Smooth muscle cell (in vitro differentiated cells): ENCODE results near the gene MFSD12. TPM values are rescaled to one million over a fixed set of nuclear protein-coding genes. Genes with fewer than 3 reads are reported as not detected.
A peak's percentile ranks its signal among the peaks of the same experiment; 100 is the strongest.

ENCODE experiments used
- DNase-seq: peaks from one replicate; lab custom pipeline; 2025; ENCODE audit not compliant: unreplicated experiment; lab: John Stamatoyannopoulos, UW
- H2AFZ ChIP-seq: fragments of 200-600 bp; sonication (generic); 2 replicates; pipeline ENCODE4 v1.6.0; 2016; ENCODE audit warnings: antibody characterized with exemption, low read depth, mild to moderate bottlenecking
- H3F3A ChIP-seq: fragments of 200-600 bp; sonication (generic); 2 replicates; pipeline ENCODE4 v1.6.0; 2017; ENCODE audit warnings: antibody characterized with exemption, low read depth
- H3K27ac ChIP-seq: fragments of 200-600 bp; sonication (generic); 2 replicates; pipeline ENCODE4 v1.5.1; 2016; ENCODE audit warnings: low read depth, mild to moderate bottlenecking
- H3K27me3 ChIP-seq: fragments of 200-600 bp; sonication (generic); 2 replicates; pipeline ENCODE4 v1.6.1; 2016; ENCODE audit warnings: low read depth, mild to moderate bottlenecking
- H3K36me3 ChIP-seq: fragments of 200-600 bp; sonication (generic); 2 replicates; pipeline ENCODE4 v1.5.1; 2016; ENCODE audit warnings: low read depth
- H3K4me1 ChIP-seq: fragments of 200-600 bp; sonication (generic); 2 replicates; pipeline ENCODE4 v1.5.1; 2016; ENCODE audit warnings: low read depth
- H3K4me2 ChIP-seq: fragments of 200-600 bp; sonication (generic); 2 replicates; pipeline ENCODE4 v1.6.0; 2016; ENCODE audit warnings: mild to moderate bottlenecking
- H3K4me3 ChIP-seq: fragments of 200-600 bp; sonication (generic); 2 replicates; pipeline ENCODE4 v1.5.1; 2016; ENCODE audit warnings: mild to moderate bottlenecking
- H3K79me2 ChIP-seq: fragments of 200-600 bp; sonication (generic); 2 replicates; pipeline ENCODE4 v1.6.0; 2016; ENCODE audit warnings: low read depth, mild to moderate bottlenecking
- H3K9ac ChIP-seq: fragments of 200-600 bp; sonication (generic); 2 replicates; pipeline ENCODE4 v1.6.0; 2016; ENCODE audit warnings: low read depth
- H3K9me3 ChIP-seq: fragments of 200-600 bp; sonication (generic); replicated peaks from 2 replicates; pipeline ENCODE4 v1.5.1; 2016; ENCODE audit warnings: low read depth
- H4K20me1 ChIP-seq: fragments of 200-600 bp; sonication (generic); 2 replicates; pipeline ENCODE4 v1.6.0; 2016; ENCODE audit warnings: low read depth
- CTCF ChIP-seq: fragments of 200-600 bp; sonication (generic); IDR thresholded peaks from 2 replicates; pipeline ENCODE4 v1.5.1; 2017; ENCODE audit warnings: borderline replicate concordance, mild to moderate bottlenecking, antibody characterized with exemption; ENCODE audit not compliant: insufficient read depth, poor library complexity, severe bottlenecking
- WGBS: methylation state at CpG from one replicate; pipeline ENCODE4 v1.1.7; 2016; ENCODE audit warnings: low lambda C conversion rate; 5-methylcytosine and 5-hydroxymethylcytosine counted together
- polyA plus RNA-seq: library from polyadenylated mRNA; unstranded; fragments of >200 nt; fragmentation: Nextera tagmentation; extraction: Ambion mirVana; gene quantifications from 2 replicates; pipeline ENCODE4 v1.2.1, GENCODE V29; 2016
- total RNA-seq: library from RNA; depleted of rRNA; stranded (reverse); fragments of >200 nt; gene quantifications from 2 replicates; pipeline ENCODE4 v1.2.3, GENCODE V29; 2014

MFSD12 gene
- total and polyA plus RNA-seq, 2 experiments from 2014 or later = 56.0 to 73.8 TPM

GRCh38 chr19:3499738-3500428 lies 57.5 kb downstream of the MFSD12 start:
- Histone ChIP-seq H3F3A (peaks cover 3% of the 10 kb centered on the region), H3K36me3 (no peaks in the 10 kb centered on the region), H3K79me2 (peaks cover 30% of the 10 kb centered on the region), H3K9me3 (no peaks in the 10 kb centered on the region), H3K27ac (peak overlapping the region; percentile 92), H4K20me1 (no peaks in the 10 kb centered on the region), H3K4me1 (peaks cover 9% of the 10 kb centered on the region), H3K27me3 (no peaks in the 10 kb centered on the region), H2AFZ (peak overlapping the region; percentile 90), H3K9ac (peak overlapping the region; percentile 98), H3K4me3 (peak overlapping the region; percentile 70), H3K4me2 (peak overlapping the region; percentile 96)
- DNase-seq = no peak
- TF ChIP-seq CTCF = no peak
- WGBS = 29% methylated on average over 18 of the region's 18 CpGs

DNA sequence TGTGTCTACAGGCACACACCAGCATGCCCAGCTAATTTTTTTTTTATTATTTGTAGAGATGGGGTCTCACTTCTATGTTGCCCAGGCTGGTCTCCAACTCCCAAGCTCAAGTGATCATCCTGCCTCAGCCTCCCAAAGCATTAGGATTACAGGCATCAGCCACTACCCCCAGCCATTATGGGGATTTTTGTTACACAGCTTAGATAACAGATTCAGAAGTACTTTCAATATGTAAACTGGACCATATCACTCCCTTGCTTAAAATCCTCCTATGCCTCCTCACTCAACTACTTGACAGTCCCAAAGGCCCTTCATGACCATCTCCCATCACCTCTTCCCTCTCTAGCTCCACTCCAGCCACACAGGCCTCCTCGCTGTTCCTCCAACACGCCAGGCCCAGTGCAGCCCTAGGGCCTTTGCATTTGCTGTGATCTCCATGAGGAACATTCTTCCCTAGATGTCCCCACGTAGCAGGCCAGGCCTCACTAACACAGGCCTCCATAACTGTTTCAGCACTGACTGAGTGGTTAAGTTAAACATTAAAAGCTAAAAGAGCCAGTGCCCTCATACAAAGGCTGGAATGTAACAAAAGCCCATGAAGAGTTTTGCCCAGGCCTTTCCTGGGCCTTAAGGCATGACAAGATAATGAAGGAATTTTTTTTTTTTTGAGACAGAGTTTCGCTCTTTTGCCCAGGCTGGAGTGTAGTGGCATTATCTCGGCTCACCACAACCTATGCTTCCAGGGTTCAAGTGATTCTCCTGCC lies 59.4 kb downstream of the MFSD12 start:
- Histone ChIP-seq H3K9me3 (no peaks in the 10 kb centered on the region), H3F3A (no peaks in the 10 kb centered on the region), H3K4me1 (peaks cover 9% of the 10 kb centered on the region), H3K27ac (no peak overlapping the region), H2AFZ (no peak overlapping the region), H4K20me1 (no peaks in the 10 kb centered on the region), H3K79me2 (peaks cover 30% of the 10 kb centered on the region), H3K36me3 (no peaks in the 10 kb centered on the region), H3K4me3 (no peak overlapping the region), H3K4me2 (no peak overlapping the region), H3K27me3 (no peaks in the 10 kb centered on the region), H3K9ac (no peak overlapping the region)
- no peak for DNase-seq
- no peak for TF ChIP-seq CTCF
- 95% methylated on average over 5 of the region's 5 CpGs for WGBS

DNA sequence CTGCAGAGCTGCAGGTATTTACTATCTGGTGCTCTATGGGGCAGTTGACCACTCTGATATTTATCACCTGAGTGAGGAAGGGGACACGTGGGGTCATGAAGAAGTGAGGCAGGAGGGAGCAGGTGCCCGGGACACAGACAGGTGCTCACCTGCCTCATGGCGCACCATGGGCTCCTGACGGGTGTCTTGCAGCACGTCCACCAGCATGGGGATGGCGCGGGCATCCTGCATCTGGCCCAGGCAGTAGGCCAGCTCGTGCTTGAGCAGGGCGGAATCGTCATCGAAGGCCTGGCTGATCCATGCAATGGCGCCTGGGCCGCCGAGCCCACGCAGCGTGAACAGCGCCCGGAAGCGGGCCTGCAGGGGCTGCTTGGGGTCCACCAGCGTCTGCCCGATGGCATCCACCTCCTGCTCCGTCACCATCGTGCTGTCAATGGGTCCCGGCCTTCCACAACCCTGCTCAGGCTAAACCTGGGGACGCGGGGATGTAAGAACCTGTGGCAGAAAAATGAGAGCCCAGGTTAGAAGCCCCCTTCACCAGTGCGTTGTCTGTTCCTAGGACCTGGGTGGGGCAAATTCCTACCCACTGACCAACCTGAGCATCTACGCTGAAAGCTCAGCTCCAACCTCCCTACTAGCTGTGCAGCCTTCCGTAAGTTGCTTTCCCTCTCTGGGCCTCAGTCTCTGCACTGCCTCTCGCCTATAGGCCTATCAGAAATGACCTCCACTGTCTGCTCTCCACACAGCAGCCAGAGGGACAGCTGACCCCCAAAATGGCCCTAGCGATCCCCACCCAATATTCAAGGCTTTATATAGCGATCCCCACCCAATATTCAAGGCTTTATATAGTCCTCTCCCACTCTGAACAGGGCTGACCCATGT lies 60.8 kb downstream of the MFSD12 start:
- Histone ChIP-seq H3K4me3 (no peak overlapping the region), H3K9me3 (no peaks in the 10 kb centered on the region), H4K20me1 (no peaks in the 10 kb centered on the region), H3K27me3 (no peaks in the 10 kb centered on the region), H3K79me2 (peaks cover 30% of the 10 kb centered on the region), H3K4me1 (peaks cover 9% of the 10 kb centered on the region), H3K4me2 (no peak overlapping the region), H3F3A (no peaks in the 10 kb centered on the region), H3K36me3 (no peaks in the 10 kb centered on the region), H3K9ac (no peak overlapping the region), H2AFZ (no peak overlapping the region), H3K27ac (no peak overlapping the region)
- 99% methylated on average over 32 of the region's 32 CpGs for WGBS
- TF ChIP-seq CTCF = no peak
- no peak for DNase-seq
